NCI-H524 treated with DMSO at 0.1 percent for 48 hours (cell line): Measurements from ENCODE around the gene ACSL6.

Experiments
- DNase-seq: peaks from one replicate; lab custom pipeline; 2025; lab: John Stamatoyannopoulos, UW

Gene ACSL6

GRCh38 chr5:132049093-132049492 lies 37.6 kb upstream of the ACSL6 start:
- no peak for DNase-seq

GRCh38 chr5:132046880-132047299 lies 35.4 kb upstream of the ACSL6 start:
- no peak for DNase-seq

DNA sequence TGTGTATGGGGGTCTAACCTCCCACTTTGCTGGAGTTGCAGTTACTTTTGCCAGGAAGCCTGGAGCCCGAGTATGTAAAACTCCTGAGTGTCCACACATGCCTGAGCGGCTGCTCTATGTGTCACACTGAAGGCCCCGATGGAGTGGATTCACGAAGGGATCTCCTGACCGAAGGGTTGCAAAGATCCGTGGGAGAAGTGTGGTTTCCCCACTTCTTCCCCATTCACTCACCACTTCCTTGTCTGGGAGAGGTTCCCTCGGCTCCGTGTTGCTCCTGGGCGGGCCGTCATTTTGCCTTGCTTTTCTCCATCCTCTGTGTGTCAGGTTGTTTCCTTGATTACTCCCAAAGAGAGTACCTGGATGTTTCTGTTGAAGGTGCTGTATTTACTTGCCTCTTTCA lies 32.7 kb upstream of the ACSL6 start:
- no peak for DNase-seq

- DNase-seq, result no peak
Measured at GRCh38 chr5:132037353-132037752, 25.9 kb upstream of the ACSL6 start.

DNA sequence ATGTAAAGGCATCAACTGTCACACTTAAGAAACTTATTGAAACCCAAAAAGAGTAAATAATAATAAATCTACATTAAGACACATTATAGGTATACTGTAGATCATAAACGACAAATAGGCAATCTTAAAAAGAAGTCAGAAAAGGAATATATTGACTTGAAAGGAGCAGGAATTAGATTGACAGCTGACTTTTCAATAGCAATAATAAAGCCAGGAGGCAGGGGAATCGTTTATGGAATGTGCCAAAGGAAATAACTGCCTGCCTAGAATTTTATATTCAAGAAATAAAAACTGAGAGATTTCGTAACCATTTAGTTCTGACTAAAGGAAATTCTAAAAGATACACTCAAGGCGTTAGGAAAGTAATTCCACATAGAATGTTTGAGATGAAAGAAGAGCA lies 21.7 kb upstream of the ACSL6 start:
- no peak for DNase-seq

DNA sequence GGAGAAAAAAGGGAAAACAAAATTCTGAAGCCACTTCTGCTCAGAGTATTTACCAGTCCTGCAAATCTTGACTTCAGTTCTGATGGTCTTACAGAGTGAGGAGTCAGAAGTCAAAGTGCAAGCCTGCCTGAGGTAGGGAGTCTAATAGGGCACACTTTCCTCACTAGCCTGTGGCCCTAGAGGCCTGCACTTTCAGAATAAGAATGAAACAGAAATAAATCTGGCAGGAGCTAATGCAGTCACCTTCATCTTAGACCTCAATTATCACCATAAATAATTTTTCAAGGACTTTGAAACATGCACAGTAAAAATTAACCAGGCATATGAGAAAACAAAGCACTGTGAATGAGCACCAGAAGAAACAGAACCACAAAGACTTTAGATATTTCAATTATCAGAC lies 20.7 kb upstream of the ACSL6 start:
- no peak for DNase-seq

- no peak for DNase-seq
Measured at GRCh38 chr5:132030610-132031009, 19.2 kb upstream of the ACSL6 start.

- DNase-seq, result no peak
Measured at GRCh38 chr5:132029609-132030330, 18.3 kb upstream of the ACSL6 start.

- DNase-seq, result no peak
Measured at GRCh38 chr5:132027027-132027426, 15.6 kb upstream of the ACSL6 start.

DNA sequence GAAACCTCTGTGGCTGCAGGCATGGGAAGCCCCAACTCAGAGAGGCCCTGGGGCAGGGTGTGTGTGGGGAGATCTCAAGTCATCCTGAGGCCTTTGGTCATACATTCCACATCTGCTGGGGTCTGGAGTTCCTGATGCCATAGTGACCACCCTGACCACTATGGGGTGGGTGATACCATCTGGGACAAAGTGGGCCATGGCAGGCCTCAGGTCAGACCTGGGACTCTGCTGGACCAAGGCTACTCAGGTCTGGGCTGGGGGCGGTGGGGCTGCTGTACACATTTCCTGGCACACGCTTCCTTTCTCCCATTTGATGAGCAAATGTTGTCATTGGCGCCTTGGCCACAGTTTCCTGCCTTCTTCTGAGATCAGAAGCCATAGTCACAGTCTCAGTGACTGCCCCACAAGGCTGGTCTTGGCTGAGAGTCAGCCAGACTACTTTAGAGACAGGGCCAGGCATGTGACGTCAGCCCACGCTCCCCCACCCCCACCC lies 15.1 kb upstream of the ACSL6 start:
- DNase-seq, result no peak

GRCh38 chr5:132025403-132025971 lies 14.0 kb upstream of the ACSL6 start:
- DNase-seq, result no peak

GRCh38 chr5:132024789-132025402 lies 13.4 kb upstream of the ACSL6 start:
- no peak for DNase-seq

DNA sequence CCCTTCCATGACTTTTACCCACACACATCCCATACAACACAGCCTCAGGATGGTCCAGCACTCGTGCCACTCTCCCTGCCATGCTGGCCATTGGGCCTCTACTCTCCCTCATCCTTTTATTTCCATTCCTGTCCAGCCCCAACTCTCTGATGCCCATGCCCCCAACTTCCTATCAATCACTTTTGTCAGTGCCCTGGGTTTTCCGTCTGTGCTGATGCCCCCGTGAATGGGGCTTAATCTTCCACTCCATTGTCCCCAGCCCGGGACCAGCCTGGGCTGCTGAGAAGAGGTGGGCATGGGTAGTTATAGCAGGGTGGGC lies 12.6 kb upstream of the ACSL6 start:
- DNase-seq, result no peak

- no peak for DNase-seq
Measured at GRCh38 chr5:132023258-132024116, 12.0 kb upstream of the ACSL6 start.

- no peak for DNase-seq
Measured at GRCh38 chr5:132022737-132023136, 11.3 kb upstream of the ACSL6 start.

DNA sequence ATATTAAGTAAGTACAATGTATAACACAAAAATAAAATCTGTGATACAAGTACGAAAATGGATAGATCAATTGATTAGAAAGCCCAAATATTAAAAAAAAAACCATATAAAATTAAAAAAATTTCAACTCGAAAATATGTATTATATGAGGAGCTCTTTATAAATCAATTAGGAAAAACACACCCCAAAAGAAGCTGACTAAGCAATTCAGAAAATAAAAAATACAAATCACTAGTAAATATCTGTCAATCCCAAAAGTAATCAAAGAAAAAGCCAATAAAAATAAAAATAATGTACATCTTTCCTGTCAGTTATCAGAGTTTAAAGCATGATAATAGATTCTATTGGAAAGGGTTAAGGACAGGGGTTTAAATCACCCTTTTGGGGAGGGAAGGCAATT lies 10.2 kb upstream of the ACSL6 start:
- DNase-seq, result no peak

- no peak for DNase-seq
Measured at GRCh38 chr5:132020568-132021339, 9.3 kb upstream of the ACSL6 start.

GRCh38 chr5:132019857-132020555 lies 8.5 kb upstream of the ACSL6 start:
- DNase-seq, result no peak

DNA sequence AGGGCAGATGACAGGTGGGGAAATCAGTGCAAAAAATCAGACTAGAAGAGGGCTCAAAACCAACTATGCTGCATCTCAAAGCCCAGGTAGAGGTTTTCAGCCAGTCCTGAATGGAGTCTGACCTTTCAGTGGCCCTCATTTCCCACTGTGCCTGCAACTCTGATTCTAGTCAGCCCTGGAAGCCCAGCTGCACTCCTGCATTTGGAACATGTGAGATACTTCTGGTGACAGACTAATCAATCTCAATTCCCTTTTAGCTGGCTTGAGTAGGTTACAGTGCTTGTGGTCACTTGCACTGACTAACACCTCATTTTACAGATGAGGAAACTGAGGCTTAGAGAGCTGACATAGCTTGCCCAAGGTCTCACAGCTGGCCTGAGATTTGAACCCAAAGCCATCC lies 7.9 kb upstream of the ACSL6 start:
- no peak for DNase-seq

- no peak for DNase-seq
Measured at GRCh38 chr5:132017738-132018625, 6.5 kb upstream of the ACSL6 start.
